ENCODE results near the gene BRD9. TPM values are rescaled to one million over a fixed set of nuclear protein-coding genes. Genes with fewer than 3 reads are reported as not detected.
"Not testable (repeated sequence)": the region's sequence is repeated elsewhere in the genome, so short reads cannot be mapped to it uniquely, and the experiment has no call there.

BRD9 gene
- total RNA-seq, 6 experiments from 2014 or later, result 10.7 to 16.7 (median 13.8) TPM

- Histone ChIP-seq H3K4me1 (no peaks in the 10 kb centered on the region), H3K27ac (no peak overlapping the region), H3K9me3 (no peaks in the 10 kb centered on the region), H3K27me3 (no peaks in the 10 kb centered on the region), H3K36me3 (peaks cover 1 to 63% (median 28%) of the 10 kb centered on the region in 4 donors), H3K4me3 (no peak overlapping the region)
- TF ChIP-seq POLR2A (IDR thresholded peaks at IDR 0.05) (no peak), CTCF (IDR thresholded peaks at IDR 0.05) (no peak)
- DNase-seq (no peak), ATAC-seq (no peak)
- intact Hi-C loops (cut with DNase I), result no loop called here
- 76% methylated on average over 5 of the region's 12 CpGs for WGBS (ENCODE audit: insufficient coverage, low coverage, low lambda C conversion rate, missing lambda C conversion rate)
These were observed 11.1 kb downstream of the BRD9 start for GRCh38 chr5:881551-881935.

- DNase-seq, result no peak
- intact Hi-C loops (cut with DNase I), result no loop called here
- Histone ChIP-seq H3K27ac (no peak overlapping the region), H3K4me1 (no peaks in the 10 kb centered on the region), H3K9me3 (no peaks in the 10 kb centered on the region), H3K4me3 (no peak overlapping the region), H3K36me3 (peaks cover 0 to 62% (median 25%) of the 10 kb centered on the region in 4 donors), H3K27me3 (no peaks in the 10 kb centered on the region)
- no peak for TF ChIP-seq CTCF (IDR thresholded peaks at IDR 0.05)
- no peak for ATAC-seq
- 100% methylated on average over 6 of the region's 35 CpGs for WGBS (ENCODE audit: insufficient coverage, low coverage, low lambda C conversion rate, missing lambda C conversion rate)
These were observed 11.6 kb downstream of the BRD9 start for GRCh38 chr5:880816-881550.

- H3K27me3 ChIP-seq; H3K27ac ChIP-seq; H3K9me3 ChIP-seq; H3K4me3 ChIP-seq; DNase-seq; H3K4me1 ChIP-seq; ATAC-seq; intact Hi-C loops (cut with DNase I): not testable (repeated sequence)
- no CpG with 5 or more reads among the region's 8 CpGs for WGBS (ENCODE audit: insufficient coverage, low coverage, low lambda C conversion rate, missing lambda C conversion rate)
- H3K36me3 ChIP-seq, result peaks cover 0 to 58% (median 22%) of the 10 kb centered on the region in 4 donors
These were observed 13.9 kb downstream of the BRD9 start for GRCh38 chr5:878677-879076.

- intact Hi-C loops (cut with DNase I), result no loop called here
- TF ChIP-seq POLR2A (IDR thresholded peaks at IDR 0.05) (no peak), CTCF (IDR thresholded peaks at IDR 0.05) (no peak)
- no peak overlapping the region for H3K4me3 ChIP-seq
- no peaks in the 10 kb centered on the region for H3K9me3 ChIP-seq
- H3K27me3 ChIP-seq, result no peaks in the 10 kb centered on the region
- ATAC-seq (no peak), DNase-seq (no peak)
- H3K27ac ChIP-seq, result no peak overlapping the region
- no peaks in the 10 kb centered on the region for H3K4me1 ChIP-seq
- 95% methylated on average over 10 of the region's 15 CpGs for WGBS (ENCODE audit: insufficient coverage, low coverage, low lambda C conversion rate, missing lambda C conversion rate)
- H3K36me3 ChIP-seq, result peaks cover 0 to 52% (median 19%) of the 10 kb centered on the region in 4 donors
These were observed 14.5 kb downstream of the BRD9 start for GRCh38 chr5:878125-878524.

- no peak for TF ChIP-seq POLR2A (IDR thresholded peaks at IDR 0.05)
- TF ChIP-seq CTCF (IDR thresholded peaks at IDR 0.05), result no peak
- WGBS (ENCODE audit: insufficient coverage, low coverage, low lambda C conversion rate, missing lambda C conversion rate), result 95% methylated on average over 13 of the region's 28 CpGs
- no peak for ATAC-seq
These were observed 15.9 kb downstream of the BRD9 start for GRCh38 chr5:876398-877365.

More at GRCh38 chr5:876398-877365, 15.9 kb downstream of the BRD9 start:
- intact Hi-C loops (cut with DNase I), result no loop called here
- DNase-seq, result no peak
- Histone ChIP-seq H3K9me3 (no peaks in the 10 kb centered on the region), H3K4me1 (no peaks in the 10 kb centered on the region), H3K4me3 (no peak overlapping the region), H3K27ac (no peak overlapping the region), H3K27me3 (no peaks in the 10 kb centered on the region), H3K36me3 (peaks cover 0 to 51% (median 15%) of the 10 kb centered on the region in 4 donors)

Measured in right lobe of liver (tissue), 6 donors.